SW480 (cell line): Measurements from ENCODE around the gene CORO2B.
A peak's percentile ranks its signal among the peaks of the same experiment; 100 is the strongest.

Experiments used
- DNase-seq: peaks from one replicate; pipeline ENCODE4 v3.0.0-alpha.2; 2016; ENCODE audit warnings: low spot score

Gene CORO2B

DNA sequence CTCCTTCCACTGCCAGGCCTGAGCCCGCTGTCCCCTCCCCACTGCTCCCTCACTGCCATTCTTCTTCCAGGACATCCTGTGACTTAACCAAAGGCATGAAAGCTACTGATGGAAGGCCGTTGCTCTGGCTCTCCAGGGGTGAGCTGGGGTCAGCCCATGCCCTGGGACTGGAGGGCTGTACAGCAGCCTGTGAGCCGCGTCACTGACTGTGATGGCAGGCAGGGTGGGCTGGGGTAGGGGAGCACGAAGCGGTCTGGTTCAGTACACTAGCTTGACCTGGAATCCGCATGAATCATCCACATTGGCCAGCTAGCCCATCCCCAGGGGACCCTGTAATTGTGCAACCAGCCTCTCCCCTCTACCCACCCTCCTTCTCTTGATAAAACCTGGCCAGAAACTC lies 30.8 kb downstream of the CORO2B start:
- no peak for DNase-seq

DNA sequence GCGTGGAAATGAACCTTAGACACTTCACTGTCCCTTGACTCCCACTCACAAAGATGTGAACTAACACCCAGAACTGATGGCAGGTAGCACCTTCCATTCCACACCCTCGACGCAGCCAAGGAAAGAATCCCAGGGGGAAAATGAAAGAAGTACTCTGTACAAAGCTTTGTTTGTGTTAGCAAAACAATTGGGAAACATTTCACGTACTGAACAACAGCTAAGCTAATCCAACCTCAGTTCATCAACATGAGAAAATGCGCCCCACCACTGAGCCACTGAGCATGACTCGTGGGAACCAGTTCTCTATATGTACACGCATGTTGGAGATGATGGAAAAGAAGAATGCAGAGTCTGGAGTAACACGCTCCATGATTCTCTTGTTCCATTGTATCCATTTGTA lies 32.0 kb downstream of the CORO2B start:
- DNase-seq: no peak

DNA sequence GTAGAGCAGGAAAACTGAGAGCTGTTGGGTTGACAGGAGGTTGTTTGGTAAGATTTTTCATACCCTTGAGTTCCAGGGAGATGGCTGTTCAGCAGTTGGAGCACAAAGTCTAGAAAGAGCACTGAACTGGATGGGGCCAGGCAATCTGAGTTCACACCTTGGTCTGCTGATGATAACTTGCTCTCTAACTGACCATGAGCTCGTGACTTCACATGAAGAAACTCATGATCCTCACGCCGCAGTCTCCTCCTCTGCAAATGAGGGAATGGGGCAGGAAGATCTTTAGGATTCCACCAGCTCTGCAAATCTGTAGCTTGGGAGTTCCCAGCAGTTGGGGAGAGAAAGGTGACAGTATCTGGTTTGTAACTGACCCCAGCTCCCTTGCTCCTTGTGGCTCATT lies 33.7 kb downstream of the CORO2B start:
- DNase-seq: no peak

DNA sequence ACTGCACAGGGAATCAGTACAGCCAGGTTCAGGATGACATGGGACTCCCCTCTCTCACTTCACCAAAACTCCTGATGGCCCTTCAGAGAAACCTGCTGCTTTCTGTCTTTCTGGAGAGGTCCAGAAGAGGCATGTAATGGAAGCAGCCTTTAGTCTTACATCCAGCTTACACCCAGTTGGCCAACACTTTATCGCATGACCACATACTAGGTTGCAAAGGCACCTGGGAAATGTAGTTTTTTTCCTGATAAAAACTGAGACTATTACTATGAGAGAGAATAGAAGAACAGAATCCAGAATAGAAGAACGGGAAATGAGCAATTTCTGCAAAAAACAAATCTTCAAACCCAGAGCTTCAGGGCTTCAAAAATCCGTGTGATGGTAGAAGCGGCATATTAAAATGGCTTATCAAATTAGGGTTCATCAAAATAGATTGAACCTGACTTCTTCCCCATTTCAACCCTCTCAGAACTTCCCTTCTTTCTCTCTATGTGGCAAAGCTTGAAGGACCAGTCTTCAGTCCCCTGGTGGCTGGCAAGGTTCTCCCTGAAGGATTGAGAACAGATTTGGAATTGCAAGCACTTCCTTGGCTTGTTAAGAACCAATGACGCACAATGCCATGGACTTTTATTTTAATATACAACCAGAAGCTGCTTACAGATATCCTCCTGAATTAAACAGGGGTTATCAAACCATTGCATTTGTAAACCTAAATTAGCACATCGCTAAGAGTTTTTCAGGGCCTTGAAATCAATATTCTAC lies 34.4 kb downstream of the CORO2B start:
- DNase-seq: no peak

DNA sequence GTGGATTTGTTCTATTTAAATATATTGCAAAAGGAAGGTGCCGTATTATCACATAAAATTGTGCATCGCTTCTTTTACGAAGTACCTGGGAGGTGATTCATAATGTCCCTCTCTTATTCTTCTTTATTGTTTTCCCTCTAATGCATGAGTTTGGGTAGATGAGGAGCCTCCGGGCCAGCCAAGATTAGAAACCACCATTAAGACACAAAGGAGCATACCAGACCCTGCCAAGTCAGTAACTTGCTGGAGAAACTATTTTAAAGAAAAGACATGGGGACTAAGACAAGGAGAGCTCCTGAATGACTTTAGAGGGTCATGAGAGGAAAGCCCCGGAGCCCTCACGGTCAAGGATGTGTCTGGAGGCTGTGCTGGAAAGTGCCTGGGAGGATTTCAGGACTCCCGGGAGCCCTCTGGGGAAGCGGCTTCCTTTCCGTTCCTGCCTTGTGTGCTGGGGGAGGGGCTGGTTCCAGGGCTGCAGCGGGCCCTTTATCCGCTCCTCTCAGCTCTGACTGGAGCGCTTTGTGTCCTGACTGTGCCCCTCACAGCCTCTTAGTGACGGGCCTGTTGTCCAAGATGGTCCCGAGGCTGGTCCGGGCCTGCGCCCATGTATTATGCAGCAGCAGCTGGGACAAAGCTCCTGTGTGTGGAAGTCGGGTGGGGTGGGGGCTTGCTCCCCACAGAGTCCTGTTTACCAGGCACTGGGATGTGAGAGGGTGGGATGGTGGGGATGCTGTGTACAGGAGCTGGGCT lies 35.7 kb downstream of the CORO2B start:
- DNase-seq: no peak

DNA sequence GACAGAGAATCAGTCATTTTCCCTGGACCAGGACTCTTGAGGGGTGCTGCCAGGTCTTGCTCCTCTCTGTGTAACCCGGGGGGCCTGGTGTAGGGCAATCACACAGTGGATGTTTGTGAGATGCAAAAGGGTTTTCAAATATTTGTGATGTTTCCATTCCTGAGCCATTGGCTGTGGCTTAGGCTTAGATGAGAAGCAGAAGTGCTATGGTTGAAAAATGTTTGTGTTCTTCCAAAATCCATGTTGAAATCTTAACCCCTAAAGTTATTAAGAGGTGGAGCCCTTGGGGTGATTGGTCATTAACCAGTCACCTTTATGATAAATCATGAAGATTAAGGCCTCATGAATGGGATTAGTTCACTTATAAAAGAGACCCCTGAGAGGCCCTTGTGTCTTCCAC lies 36.5 kb downstream of the CORO2B start:
- no peak for DNase-seq

DNA sequence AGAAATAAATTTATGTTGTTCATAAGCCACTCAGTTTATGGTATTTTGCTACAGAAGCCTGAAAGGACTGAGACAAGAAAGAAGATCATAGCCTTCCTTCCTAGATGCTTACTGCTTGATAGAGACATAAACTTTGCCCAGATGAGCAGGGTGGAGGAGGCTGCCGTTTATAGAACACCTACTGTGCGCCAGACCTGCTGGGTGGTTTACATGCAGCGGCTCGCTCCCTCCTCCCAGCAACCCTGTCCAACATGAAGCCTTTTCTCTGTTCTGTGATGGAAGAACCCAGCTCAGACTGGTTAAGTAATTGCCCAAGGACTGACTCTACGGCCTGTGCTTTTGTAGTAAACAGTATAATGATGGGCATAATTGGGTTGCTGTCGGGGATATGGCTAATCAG lies 37.0 kb downstream of the CORO2B start:
- no peak for DNase-seq

DNA sequence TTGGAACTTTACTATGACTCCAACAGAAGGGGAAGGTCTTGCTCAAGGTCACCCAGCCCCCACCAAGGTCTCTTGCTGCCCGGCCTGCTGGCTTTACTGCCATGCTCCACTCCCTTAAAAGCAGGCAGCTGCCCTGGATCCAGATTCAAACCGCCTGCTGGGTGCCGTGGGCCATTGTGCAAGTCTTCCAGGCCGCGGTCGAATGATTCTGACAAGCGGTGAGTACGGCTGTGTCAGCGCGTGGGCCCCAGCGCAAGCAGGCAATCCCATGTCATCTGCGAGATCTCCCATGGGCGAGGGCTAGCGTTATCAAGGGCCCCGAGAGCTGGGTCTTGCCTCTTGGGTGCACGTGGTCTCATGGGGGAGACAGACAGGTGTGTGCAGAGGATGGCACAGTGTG lies 37.6 kb downstream of the CORO2B start:
- DNase-seq: no peak

DNA sequence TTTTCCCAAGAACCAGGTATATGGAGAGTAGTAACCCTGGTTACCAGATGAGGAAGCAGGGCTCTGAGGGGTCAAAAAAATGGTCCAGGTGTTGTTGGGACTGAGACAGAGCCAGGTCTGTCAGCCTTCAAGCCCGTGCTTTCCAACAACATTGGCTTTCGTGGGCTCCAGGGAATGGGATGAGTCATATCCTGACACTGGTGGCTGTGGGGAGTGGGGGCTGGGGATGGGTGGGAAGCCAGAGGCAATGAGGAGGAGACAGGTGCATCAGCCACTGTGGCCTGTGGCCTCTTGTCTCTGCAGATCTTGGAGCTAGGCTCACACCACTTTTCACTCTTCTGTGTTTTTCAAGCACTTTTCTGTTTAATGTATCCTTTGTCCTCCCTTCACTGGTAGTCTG lies 38.2 kb downstream of the CORO2B start:
- peak; percentile 41 for DNase-seq

DNA sequence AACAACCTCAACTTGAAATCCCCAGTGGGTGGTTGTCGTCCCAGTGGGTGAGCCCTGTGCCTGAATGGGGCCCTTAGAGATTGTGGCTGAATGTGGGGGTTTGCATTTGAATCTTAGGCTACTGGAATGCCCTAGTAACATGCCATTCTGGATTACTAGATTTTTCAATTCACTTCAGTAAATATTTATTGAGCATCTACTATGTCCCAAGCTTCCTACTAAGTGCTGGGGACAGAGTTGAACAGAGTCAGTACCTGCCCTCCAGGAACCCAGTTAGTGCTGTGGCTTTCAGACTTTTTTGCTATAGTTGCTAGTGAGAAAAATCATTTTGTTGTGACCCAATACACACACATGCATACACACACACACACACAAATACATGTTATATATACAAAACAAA lies 39.0 kb downstream of the CORO2B start:
- DNase-seq: no peak

DNA sequence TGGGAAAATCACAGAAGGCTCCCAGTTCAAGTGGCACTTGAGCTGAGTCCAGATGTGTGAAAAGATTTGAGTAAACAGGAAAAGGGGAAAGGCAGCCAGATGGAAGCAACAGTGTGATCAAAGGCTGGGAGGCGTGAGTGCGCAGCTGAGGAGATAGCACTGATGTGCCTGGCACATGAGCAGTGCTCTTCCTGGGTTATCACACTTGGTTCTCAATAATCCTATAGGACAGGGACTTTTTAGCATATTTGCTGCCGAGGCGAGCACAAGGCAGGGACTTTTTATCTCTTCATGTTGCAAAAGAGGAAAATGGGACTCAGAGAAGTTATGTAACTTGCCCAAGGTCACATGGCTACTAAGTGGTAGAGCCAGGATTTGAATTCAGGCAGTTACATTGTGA lies 39.6 kb downstream of the CORO2B start:
- no peak for DNase-seq

DNA sequence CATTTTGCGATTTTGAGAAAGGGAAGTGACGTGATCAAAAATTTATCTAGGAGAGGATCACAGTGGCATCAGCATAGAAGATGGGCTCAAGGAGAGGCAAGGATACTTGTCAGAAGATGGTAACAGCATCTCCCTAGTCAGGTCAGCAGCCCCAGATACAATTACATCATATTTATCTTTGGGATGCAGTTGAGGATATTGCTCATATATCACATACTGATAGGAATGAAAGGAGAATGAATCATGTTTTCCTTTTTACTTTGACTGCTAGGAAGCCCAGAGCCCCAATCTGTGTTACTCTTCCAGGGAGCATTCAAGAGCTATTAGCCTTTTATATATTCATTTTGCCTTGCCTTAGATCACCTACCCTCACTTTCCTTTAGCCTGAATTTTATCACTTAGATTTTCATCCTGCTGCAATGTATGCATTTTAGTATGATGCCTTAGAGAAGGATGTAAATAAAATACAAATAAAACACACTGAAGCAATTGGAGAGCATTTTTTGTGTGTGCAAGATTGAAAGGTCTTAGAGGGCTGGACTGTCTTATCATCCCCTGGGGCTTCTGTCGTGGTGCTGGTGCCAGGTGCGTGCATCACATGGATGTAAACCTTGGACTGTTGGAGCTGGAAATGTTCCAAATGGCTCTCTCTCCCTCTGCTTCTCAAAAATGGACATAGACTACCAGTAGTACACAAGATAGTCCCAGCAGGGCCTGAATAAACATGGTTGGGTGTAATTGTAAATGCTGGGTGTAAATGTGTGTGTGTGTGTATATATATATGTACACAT lies 40.3 kb downstream of the CORO2B start:
- DNase-seq: no peak

DNA sequence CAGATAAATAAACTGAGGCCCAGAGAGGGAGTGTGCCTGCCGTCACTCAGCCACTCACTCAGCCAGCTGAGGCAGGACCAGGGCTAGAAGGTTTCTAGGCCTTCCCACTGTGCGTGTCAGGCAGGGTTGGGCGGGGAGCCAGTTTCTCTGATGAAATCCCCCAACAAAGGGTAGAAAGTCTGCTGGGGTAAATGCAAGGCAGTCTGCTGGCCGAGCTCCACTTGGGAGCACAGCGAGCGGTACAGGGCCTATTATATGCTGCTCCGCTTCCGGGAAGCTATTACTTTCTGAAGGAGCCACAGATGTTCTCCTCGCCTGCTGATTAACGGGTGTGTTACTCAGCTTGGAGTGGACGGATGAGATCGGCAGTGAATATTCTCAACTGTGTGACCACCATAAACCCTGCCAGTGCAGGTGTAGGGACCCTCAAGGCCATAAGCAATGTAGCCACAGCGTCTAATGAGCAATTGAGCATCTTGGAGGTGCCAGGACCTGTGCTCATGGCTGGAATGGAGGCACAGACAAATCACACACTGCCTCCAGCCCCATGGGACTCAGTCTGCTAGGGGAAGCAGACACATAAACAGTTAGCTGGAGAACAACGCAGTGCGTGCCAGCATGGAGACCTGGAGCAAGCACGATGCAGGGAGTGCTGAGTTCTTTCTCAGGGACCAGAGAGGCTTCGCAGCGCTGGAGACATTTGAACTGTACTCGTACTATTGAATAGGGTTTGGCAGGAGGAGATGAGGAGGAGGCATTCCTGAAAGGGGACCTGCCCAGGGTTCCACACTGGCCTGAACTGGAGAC lies 42.1 kb downstream of the CORO2B start:
- no peak for DNase-seq

DNA sequence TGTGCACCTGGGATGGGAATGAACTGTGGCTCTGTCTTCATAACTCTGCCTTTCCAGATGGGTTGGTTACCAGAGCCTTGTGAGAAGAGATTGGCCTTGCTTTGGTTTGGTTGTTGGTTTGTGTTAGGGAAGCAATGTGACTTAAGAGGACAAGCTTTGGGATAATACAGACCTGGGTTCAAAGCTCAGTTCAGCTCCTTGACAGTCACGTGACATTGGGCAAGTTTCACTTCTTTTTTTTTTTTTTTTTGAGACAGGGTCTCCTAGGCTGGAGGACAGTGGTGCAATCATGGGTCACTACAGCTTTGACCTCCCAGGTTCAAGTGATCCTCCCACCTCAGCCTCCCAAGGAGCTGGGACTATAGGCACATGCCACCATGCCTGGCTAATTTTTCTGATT lies 42.7 kb downstream of the CORO2B start:
- DNase-seq: no peak

DNA sequence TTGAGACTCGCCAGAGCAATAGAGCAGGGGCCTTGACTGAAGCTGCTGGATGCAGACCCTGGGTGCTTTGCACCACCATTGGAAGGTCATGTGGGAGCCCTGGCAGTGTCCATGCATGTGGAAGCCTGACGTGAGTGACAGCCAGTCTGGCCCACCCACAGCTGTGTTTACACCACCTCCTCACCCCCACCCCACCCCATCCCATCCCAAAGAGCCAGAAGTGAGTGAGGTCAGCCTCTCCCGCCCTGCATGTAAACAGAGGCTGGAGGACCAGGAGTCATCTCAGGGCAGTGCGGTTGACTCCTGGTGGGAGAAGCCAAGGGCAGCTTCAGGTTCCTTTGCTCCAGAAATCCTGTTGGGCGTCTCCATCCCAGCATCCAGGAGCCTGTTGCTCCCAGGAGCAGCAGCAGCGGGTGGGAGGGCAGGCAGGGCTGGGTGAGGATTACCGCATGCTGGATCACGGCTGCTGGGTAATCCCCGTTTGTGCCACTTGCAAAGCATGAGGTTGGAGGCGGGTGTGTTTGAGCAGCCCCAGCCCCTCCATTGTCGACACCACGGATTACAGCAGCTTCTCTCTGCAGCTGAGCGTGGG lies 44.6 kb downstream of the CORO2B start:
- DNase-seq: no peak

DNA sequence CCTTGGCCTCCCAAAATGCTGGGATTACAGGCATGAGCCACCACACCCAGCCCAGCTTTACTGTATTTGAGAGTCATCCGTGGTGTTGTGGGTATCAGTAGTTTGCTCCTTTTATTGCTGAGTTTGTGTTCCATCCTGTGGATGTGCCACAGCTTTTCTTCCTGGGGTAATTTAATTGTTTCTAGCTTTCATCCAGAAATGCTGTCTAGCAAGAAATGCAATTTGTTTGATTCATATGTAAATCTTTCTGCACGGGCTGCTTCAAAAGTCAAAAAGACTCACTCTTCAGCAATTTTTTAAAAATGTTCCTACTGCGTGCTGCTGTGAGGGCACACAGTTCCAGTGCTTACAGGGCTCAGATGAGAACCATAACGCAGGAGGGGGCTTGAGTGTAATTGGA lies 47.1 kb downstream of the CORO2B start:
- no peak for DNase-seq

DNA sequence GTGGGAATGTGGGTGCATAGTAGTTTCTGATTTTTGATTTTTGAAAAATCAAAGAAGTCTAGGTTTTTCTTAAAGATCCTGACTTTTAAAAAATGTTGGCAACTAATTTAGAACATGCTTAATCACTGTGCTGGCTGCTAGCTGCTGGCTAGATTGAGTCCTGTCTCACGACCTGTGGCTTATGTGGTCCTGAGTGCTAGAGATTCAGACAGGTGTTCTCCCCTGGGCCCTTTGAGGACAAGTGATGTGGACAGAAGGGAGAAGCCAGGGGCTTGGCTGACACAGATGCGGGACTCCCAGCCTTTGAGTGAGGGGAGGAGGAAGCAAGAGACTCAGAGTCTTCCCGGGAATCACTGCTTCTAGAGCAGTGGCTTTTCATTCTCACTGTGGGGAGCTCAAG lies 47.5 kb downstream of the CORO2B start:
- DNase-seq: no peak

DNA sequence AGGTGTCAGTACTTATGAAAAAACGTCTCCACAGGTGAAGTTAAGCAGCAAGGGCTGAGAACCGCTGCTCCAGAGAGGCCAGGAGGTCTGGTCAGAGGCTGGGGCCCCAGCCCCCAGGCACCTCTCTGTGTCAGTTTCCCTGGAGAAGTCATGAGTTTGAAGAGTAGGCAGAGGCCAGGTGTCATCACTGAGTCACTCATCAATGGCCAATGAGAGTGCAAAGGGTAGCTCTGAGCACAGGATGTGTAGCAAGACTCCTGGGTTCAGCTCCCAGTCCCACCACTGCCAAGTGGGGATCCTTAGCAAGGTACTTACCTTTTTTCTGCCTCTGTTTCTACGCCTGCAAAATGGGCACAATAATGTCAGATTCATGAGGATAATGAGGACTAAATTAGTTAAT lies 47.9 kb downstream of the CORO2B start:
- DNase-seq: no peak

DNA sequence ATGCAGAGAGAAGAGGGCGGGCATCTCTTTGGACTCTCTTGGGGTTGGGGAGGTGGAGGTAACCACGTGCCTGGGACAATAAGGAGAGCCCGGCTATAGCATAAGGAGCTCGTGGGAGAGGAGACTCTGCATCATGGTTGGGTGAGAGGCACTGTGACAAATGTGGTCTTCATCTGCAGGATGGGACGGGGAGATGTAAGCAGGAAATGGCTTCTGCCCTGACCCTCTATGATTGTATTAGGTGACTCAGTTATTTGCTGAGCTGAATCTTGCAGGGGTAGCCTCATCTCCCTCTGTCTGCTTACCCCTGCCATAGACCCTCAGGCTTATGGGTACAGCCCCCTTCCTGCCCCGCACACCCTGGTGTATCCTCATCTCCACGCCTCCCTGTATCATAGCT lies 48.7 kb downstream of the CORO2B start:
- DNase-seq: no peak

DNA sequence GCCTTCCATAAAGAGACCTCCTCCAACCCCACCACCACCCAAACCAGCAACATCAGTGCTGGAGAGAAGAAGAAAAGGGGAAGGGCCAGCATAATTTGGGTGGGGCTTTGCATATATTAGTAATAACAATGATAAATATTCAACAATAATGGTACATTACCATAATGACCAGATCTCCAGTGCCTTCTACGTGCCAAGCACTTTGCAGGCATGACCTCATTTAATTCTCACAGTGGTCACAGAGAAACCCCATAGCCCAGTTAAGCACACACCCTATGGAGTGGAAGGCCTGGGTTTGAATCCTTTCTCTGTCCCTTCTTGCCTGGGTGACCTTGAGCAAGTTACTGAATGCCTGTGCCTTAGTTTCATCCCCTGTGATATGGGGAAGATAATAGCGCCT lies 49.2 kb downstream of the CORO2B start:
- DNase-seq: no peak

DNA sequence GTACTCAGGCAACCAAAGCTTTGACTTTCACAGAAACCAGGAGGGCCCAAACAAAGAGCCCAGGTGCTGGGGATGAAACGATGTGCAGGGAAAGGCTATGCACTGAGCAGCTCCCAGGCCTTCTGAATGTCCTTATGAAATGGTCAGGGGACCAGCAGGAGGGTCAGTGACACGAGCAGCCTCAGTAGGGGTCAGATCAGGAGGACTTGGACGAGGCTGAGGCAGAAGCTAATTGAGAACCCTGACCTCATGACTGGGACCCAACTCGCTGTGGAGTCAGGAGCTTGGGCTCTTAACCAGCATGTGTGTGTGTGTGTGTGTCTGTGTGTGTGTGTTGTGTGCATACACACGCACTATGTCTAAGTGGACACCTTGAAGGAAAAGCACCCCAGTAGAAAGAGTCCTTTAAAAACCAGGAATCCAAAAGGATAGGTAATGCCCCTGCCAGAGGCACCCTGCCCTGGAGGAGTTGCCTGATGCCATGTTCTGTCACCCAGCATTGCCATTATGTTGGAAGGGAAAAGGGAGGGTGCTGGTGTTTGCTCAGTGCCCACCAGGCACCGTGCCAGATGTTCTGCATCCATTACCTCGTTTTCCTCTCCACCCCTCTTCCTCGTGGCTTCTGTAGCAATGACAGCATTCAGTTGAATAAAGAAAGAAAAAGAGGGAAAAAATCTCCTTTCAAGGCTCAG lies 50.9 kb downstream of the CORO2B start:
- no peak for DNase-seq
